ENCODE data around the gene IL2RA. TPM values are rescaled to one million over a fixed set of nuclear protein-coding genes. Genes with fewer than 3 reads are reported as not detected.

IL2RA gene
- total RNA-seq, 1 experiment from 2014 or later, result not detected

- Histone ChIP-seq H3K9me3 (ENCODE audit: low read length) (no peaks in the 10 kb centered on the region), H2AFZ (ENCODE audit: low read length) (no peak overlapping the region), H3K4me2 (ENCODE audit: low read length) (no peak overlapping the region), H3K27me3 (ENCODE audit: low read length) (no peaks in the 10 kb centered on the region), H3K79me2 (ENCODE audit: low read length) (no peaks in the 10 kb centered on the region), H3K9ac (ENCODE audit: low read length) (no peak overlapping the region), H3K9me2 (replicated peaks; ENCODE audit: low read length) (no peaks in the 10 kb centered on the region), H3F3A (ENCODE audit: low read length, unreplicated experiment) (no peaks in the 10 kb centered on the region), H3K4me3 (ENCODE audit: low read length) (no peak overlapping the region), H3K36me3 (ENCODE audit: low read depth, low read length) (no peaks in the 10 kb centered on the region), H3K4me1 (ENCODE audit: insufficient read depth, low read length) (no peaks in the 10 kb centered on the region), H3K27ac (ENCODE audit: low read length) (no peak overlapping the region), H4K20me1 (ENCODE audit: low read length) (no peaks in the 10 kb centered on the region)
- intact Hi-C loops (cut with micrococcal nuclease), result no loop called here
- TF ChIP-seq EZH2phosphoT487 (IDR thresholded peaks at IDR 0.05; ENCODE audit: borderline replicate concordance, low read length) (no peak), EZH2 (IDR thresholded peaks at IDR 0.05; ENCODE audit: low read length, unreplicated experiment) (no peak)
- TF ChIP-seq, protein P1, sequence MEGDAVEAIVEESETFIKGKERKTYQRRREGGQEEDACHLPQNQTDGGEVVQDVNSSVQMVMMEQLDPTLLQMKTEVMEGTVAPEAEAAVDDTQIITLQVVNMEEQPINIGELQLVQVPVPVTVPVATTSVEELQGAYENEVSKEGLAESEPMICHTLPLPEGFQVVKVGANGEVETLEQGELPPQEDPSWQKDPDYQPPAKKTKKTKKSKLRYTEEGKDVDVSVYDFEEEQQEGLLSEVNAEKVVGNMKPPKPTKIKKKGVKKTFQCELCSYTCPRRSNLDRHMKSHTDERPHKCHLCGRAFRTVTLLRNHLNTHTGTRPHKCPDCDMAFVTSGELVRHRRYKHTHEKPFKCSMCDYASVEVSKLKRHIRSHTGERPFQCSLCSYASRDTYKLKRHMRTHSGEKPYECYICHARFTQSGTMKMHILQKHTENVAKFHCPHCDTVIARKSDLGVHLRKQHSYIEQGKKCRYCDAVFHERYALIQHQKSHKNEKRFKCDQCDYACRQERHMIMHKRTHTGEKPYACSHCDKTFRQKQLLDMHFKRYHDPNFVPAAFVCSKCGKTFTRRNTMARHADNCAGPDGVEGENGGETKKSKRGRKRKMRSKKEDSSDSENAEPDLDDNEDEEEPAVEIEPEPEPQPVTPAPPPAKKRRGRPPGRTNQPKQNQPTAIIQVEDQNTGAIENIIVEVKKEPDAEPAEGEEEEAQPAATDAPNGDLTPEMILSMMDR (conservative IDR thresholded peaks at IDR 0.05; ENCODE audit: low read depth, low read length), result no peak
- CTCF ChIA-PET, result no interaction called here
- no peak for ATAC-seq
- no TSS peak for BruUV-seq (replicated peaks)
- DNase-seq, result no peak
- POLR2A ChIA-PET (ENCODE audit: unreplicated experiment), result no interaction called here
Measured at GRCh38 chr10:6002809-6003510, 59.2 kb downstream of the IL2RA start.

- POLR2A ChIA-PET (ENCODE audit: unreplicated experiment), result no interaction called here
- BruUV-seq (replicated peaks), result no TSS peak
- H3K4me2 ChIP-seq (ENCODE audit: low read length), result no peak overlapping the region
Measured at GRCh38 chr10:5999440-6000165, 62.6 kb downstream of the IL2RA start.

More at GRCh38 chr10:5999440-6000165, 62.6 kb downstream of the IL2RA start:
- no peaks in the 10 kb centered on the region for H3K36me3 ChIP-seq (ENCODE audit: low read depth, low read length)
- H3K9me3 ChIP-seq (ENCODE audit: low read length), result no peaks in the 10 kb centered on the region
- no peaks in the 10 kb centered on the region for H3K27me3 ChIP-seq (ENCODE audit: low read length)
- no peaks in the 10 kb centered on the region for H3K9me2 ChIP-seq (replicated peaks; ENCODE audit: low read length)
- no peaks in the 10 kb centered on the region for H3K4me1 ChIP-seq (ENCODE audit: insufficient read depth, low read length)
- no peak overlapping the region for H2AFZ ChIP-seq (ENCODE audit: low read length)
- no peaks in the 10 kb centered on the region for H3F3A ChIP-seq (ENCODE audit: low read length, unreplicated experiment)
- no peaks in the 10 kb centered on the region for H4K20me1 ChIP-seq (ENCODE audit: low read length)
- intact Hi-C loops (cut with micrococcal nuclease), result no loop called here
- DNase-seq (no peak), ATAC-seq (no peak)
- no peak overlapping the region for H3K4me3 ChIP-seq (ENCODE audit: low read length)
- CTCF ChIA-PET, result no interaction called here
- no peak overlapping the region for H3K27ac ChIP-seq (ENCODE audit: low read length)
- no peaks in the 10 kb centered on the region for H3K79me2 ChIP-seq (ENCODE audit: low read length)
- no peak overlapping the region for H3K9ac ChIP-seq (ENCODE audit: low read length)
- TF ChIP-seq, protein P1 (conservative IDR thresholded peaks at IDR 0.05; ENCODE audit: low read depth, low read length), result no peak
- no peak for TF ChIP-seq EZH2 (IDR thresholded peaks at IDR 0.05; ENCODE audit: low read length, unreplicated experiment)
- no peak for TF ChIP-seq EZH2phosphoT487 (IDR thresholded peaks at IDR 0.05; ENCODE audit: borderline replicate concordance, low read length)

All from PC-3 (cell line).